PC-9 (cell line): ENCODE data around the gene SPATC1L. TPM values are rescaled to one million over a fixed set of nuclear protein-coding genes. Genes with fewer than 3 reads are reported as not detected.
"Not testable (repeated sequence)": the region's sequence is repeated elsewhere in the genome, so short reads cannot be mapped to it uniquely, and the experiment has no call there.

Experiments used
- BruUV-seq: library from RNA; stranded (reverse); fragments of 400-500 nt; replicated peaks from 2 replicates; lab custom pipeline; 2021; lab: Mats Ljungman, UMichigan
- CTCF ChIA-PET: fragments of 300-600 bp; sonication (Branson Sonifier 250); formaldehyde crosslinking; loops from one replicate; lab custom pipeline; 2022; ENCODE audit warnings: antibody characterized with exemption; lab: Charles Lee
- POLR2A ChIA-PET: fragments of 300-600 bp; sonication (Branson Sonifier 250); formaldehyde crosslinking; loops from one replicate; lab custom pipeline; 2022; ENCODE audit warnings: antibody characterized with exemption; ENCODE audit not compliant: unreplicated experiment; lab: Charles Lee
- DNase-seq, 2 experiments: peaks; one replicate each; pipeline versions ENCODE4 v3.0.0 to v3.0.0-alpha.2; 2015 to 2022; ENCODE audit warnings: mixed read lengths in 1 of 2
- H2AFZ ChIP-seq: fragments of 200-600 bp; sonication (generic); 2 replicates; pipeline ENCODE4 v1.8.1; 2017; ENCODE audit warnings: antibody characterized with exemption
- H3F3A ChIP-seq: fragments of 200-600 bp; sonication (generic); 2 replicates; pipeline ENCODE4 v1.8.1; 2017; ENCODE audit warnings: antibody characterized with exemption, mild to moderate bottlenecking, low read depth; ENCODE audit not compliant: insufficient read depth
- H3K27ac ChIP-seq: fragments of 200-600 bp; sonication (generic); 2 replicates; pipeline ENCODE4 v1.6.1; 2016; ENCODE audit warnings: mixed run types
- H3K27me3 ChIP-seq: fragments of 200-600 bp; sonication (generic); 2 replicates; pipeline ENCODE4 v1.6.1; 2016; ENCODE audit warnings: low read depth, mixed run types; ENCODE audit not compliant: insufficient read depth
- H3K36me3 ChIP-seq: fragments of 200-600 bp; sonication (generic); 2 replicates; pipeline ENCODE4 v1.6.1; 2016; ENCODE audit warnings: low read depth, mixed run types
- H3K4me1 ChIP-seq: fragments of 200-600 bp; sonication (generic); replicated peaks from 2 replicates; pipeline ENCODE4 v1.6.1; 2016; ENCODE audit warnings: mixed run types; ENCODE audit not compliant: insufficient read depth
- H3K4me2 ChIP-seq: fragments of 200-600 bp; sonication (generic); 2 replicates; pipeline ENCODE4 v1.6.1; 2017; ENCODE audit warnings: mixed run types
- H3K4me3 ChIP-seq: fragments of 200-600 bp; sonication (generic); 2 replicates; pipeline ENCODE4 v1.6.1; 2016; ENCODE audit warnings: mixed run types
- H3K79me2 ChIP-seq: fragments of 200-600 bp; sonication (generic); 2 replicates; pipeline ENCODE4 v1.6.1; 2017; ENCODE audit warnings: low read depth, mixed run types
- H3K9me2 ChIP-seq: fragments of 200-600 bp; sonication (generic); 2 replicates; pipeline ENCODE4 v1.8.1; 2017; ENCODE audit warnings: mild to moderate bottlenecking; ENCODE audit not compliant: insufficient read depth
- H3K9me3 ChIP-seq: fragments of 200-600 bp; sonication (generic); 2 replicates; pipeline ENCODE4 v1.8.1; 2016; ENCODE audit warnings: low read depth; ENCODE audit not compliant: insufficient read depth
- H4K20me1 ChIP-seq: fragments of 200-600 bp; sonication (generic); 2 replicates; pipeline ENCODE4 v1.8.1; 2017; ENCODE audit not compliant: insufficient read depth
- EZH2 ChIP-seq: fragments of 200-600 bp; sonication (generic); IDR thresholded peaks from 2 replicates; pipeline ENCODE4 v1.8.0; 2017; ENCODE audit warnings: antibody characterized with exemption, low read depth
- intact Hi-C: fragments of 100-400 bp; cut with micrococcal nuclease; formaldehyde crosslinking; loops from one replicate; pipeline ENCODE4 v1.10.0; 2022; ENCODE audit not compliant: unreplicated experiment
- total RNA-seq: library from RNA; stranded (reverse); gene quantifications from 2 replicates; pipeline ENCODE4 v1.2.3, GENCODE V29; 2021
- TF ChIP-seq, protein P1 (sequence below): fragments of 200-600 bp; sonication (generic); conservative IDR thresholded peaks from 2 replicates; pipeline ENCODE4 v1.6.1; 2017; ENCODE audit warnings: mixed run types, antibody characterized with exemption, mild to moderate bottlenecking, moderate library complexity

The SPATC1L gene
- total RNA-seq, 1 experiment from 2014 or later = 32.7 TPM

DNA sequence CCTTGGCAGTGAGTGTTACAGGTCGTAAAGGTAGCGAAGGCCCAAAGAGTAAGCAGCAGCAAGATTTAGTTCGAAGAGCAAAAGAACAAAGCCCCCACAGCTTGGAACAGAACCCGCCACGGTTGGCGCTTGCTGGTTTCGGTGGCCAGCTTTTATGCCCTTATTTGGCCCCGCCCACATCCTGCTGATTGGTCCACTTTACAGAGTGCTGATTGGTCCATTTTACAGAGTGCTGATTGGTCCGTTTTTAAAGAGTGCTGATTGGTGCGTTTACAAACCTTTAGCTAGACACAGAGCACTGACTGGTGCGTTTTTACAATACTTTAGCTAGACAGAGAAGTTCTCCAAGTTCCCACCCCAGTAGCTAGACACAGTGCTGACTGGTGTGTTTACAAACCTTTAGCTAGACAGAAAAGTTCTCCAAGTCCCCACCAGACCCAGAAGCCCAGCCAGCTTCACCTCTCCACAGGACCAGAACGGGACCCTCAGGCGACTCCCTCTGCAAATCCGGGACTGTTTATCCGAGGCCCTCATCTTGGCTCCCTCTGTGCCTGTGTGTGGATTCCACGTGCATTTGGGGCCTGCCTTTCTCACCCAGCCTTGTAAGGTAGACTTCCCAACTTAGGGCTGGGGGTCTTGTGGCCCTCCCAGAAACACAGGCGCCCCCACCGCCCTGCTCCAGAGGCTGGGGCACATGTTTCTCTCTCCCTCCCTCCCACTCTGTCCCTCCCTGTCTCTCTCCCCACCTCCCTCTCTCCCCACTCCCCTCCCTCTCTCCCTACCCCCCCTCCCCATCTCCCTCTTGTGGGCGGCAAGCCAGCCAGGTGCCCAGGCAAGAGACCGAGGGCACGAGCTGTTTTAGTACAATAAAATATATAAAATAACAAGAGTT lies 41.4 kb downstream of the SPATC1L start:
- Histone ChIP-seq H3K4me2 (no peak overlapping the region), H3K9me2 (no peaks in the 10 kb centered on the region), H3K79me2 (no peaks in the 10 kb centered on the region), H3F3A (peaks cover 17% of the 10 kb centered on the region; the same call in 1 of the 2 replicates), H3K27ac (no peak overlapping the region), H3K4me3 (no peak overlapping the region), H4K20me1 (no peaks in the 10 kb centered on the region), H3K9me3 (no peaks in the 10 kb centered on the region), H3K27me3 (no peaks in the 10 kb centered on the region), H3K36me3 (no peaks in the 10 kb centered on the region), H2AFZ (no peak overlapping the region), H3K4me1 (no peaks in the 10 kb centered on the region; the same call in 1 of the 2 replicates)
- intact Hi-C loops = loop anchor here (2.0 to 10.0 kb wide), 2 partner anchors 142 to 170 kb away; partner anchors contain the start of genes MCM3AP and YBEY
- no peak for DNase-seq
- ChIA-PET CTCF (interaction anchor here (0.6 to 1.3 kb wide), 7 partner anchors 21 to 335 kb away, joined by 3 to 5 read pairs (median 4); a partner anchor contains a TSS), POLR2A (interaction anchor here (1.0 kb wide), 1 partner anchor 161 kb away, joined by 11 read pairs; no protein-coding TSS in a partner anchor)
- BruUV-seq = no TSS peak
- TF ChIP-seq, protein P1, sequence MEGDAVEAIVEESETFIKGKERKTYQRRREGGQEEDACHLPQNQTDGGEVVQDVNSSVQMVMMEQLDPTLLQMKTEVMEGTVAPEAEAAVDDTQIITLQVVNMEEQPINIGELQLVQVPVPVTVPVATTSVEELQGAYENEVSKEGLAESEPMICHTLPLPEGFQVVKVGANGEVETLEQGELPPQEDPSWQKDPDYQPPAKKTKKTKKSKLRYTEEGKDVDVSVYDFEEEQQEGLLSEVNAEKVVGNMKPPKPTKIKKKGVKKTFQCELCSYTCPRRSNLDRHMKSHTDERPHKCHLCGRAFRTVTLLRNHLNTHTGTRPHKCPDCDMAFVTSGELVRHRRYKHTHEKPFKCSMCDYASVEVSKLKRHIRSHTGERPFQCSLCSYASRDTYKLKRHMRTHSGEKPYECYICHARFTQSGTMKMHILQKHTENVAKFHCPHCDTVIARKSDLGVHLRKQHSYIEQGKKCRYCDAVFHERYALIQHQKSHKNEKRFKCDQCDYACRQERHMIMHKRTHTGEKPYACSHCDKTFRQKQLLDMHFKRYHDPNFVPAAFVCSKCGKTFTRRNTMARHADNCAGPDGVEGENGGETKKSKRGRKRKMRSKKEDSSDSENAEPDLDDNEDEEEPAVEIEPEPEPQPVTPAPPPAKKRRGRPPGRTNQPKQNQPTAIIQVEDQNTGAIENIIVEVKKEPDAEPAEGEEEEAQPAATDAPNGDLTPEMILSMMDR = no peak
- TF ChIP-seq EZH2 = no peak

DNA sequence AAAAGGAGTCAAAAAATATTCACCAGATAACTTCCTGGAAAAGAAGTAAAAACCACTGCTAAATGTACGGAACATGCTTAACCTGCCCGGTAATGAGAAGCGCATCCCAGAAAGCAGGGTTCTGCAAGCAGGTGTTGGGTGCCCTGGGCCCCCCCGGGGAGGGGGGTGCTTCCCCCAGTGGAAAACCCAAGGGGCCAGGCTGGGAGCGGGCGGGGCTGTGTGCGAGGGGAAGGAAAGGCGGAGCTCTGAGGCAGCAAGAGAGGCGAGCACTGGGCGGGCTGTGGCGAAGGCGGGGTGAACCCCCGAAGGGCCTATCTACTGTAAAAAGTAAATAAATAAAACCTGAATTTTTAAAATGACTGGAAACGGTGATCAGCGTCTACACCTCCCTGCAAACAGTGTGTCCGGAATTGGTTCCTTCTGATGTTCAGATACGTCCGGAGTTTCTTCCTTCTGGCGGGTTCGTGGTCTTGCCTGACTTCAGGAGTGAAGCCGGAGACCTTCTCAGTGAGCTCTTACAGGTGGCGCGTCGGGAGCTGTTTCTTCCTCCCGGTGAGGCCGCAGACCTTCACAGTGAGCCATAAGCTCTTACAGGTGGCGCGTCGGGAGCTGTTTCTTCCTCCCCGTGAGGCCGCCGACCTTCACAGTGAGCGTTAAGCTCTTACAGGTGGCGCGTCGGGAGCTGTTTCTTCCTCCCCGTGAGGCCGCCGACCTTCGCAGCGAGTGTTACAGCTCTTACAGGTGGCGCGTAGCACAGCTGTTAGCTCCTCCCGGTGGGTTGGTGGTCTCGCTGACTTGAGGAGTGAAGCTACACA lies 42.3 kb downstream of the SPATC1L start:
- TF ChIP-seq EZH2 = no peak
- TF ChIP-seq, protein P1 = no peak
- intact Hi-C loops = loop anchor here (2.0 to 10.0 kb wide), 2 partner anchors 143 to 169 kb away; partner anchors contain the start of genes MCM3AP and YBEY

DNA sequence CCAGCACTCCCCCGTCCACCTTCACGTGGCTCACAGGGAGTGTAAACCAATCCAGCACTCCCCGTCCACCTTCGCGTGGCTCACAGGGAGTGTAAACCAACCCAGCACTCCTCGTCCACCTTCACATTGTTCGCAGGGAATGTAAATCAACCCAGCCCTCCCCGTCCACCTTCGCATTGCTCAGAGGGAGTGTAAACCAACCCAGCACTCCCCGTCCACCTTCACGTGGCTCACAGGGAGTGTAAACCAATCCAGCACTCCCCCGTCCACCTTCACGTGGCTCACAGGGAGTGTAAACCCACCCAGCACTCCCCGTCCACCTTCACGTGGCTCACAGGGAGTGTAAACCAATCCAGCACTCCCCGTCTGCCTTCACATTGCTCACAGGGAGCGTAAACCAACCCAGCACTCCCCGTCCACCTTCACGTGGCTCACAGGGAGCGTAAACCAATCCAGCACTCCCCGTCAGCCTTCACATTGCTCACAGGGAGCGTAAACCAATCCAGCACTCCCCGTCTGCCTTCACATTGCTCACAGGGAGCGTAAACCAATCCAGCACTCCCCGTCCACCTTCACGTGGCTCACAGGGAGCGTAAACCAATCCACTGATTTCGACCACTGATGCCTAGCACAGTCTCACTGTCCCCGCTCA lies 43.8 kb downstream of the SPATC1L start:
- BruUV-seq, CTCF ChIA-PET, H3K4me1 ChIP-seq, H4K20me1 ChIP-seq, H3K9me2 ChIP-seq, H3K27me3 ChIP-seq, H3K27ac ChIP-seq, H3K4me2 ChIP-seq, H2AFZ ChIP-seq, H3K36me3 ChIP-seq, DNase-seq, H3F3A ChIP-seq, H3K79me2 ChIP-seq, H3K9me3 ChIP-seq, H3K4me3 ChIP-seq, POLR2A ChIA-PET: not testable (repeated sequence)
- intact Hi-C loops = loop anchor here (10.0 kb wide), 1 partner anchor 144 kb away; the partner anchor contains the start of genes MCM3AP and YBEY

More for the DNA sequence above, 42.3 kb downstream of the SPATC1L start:
- H3K4me2 ChIP-seq = no peak overlapping the region
- H3K9me3 ChIP-seq = no peaks in the 10 kb centered on the region
- no peaks in the 10 kb centered on the region for H4K20me1 ChIP-seq
- H2AFZ ChIP-seq = no peak overlapping the region
- no peaks in the 10 kb centered on the region for H3K36me3 ChIP-seq
- no peaks in the 10 kb centered on the region for H3K79me2 ChIP-seq
- CTCF ChIA-PET = no interaction called here
- POLR2A ChIA-PET = no interaction called here
- no peak overlapping the region for H3K27ac ChIP-seq
- no peak for DNase-seq
- H3K4me3 ChIP-seq = no peak overlapping the region
- BruUV-seq = no TSS peak
- H3K9me2 ChIP-seq = no peaks in the 10 kb centered on the region
- no peaks in the 10 kb centered on the region; the same call in 1 of the 2 replicates for H3K4me1 ChIP-seq
- peaks cover 11% of the 10 kb centered on the region; the same call in 1 of the 2 replicates for H3F3A ChIP-seq
- H3K27me3 ChIP-seq = no peaks in the 10 kb centered on the region
